ENCODE results near the gene WDR75. TPM values are rescaled to one million over a fixed set of nuclear protein-coding genes. Genes with fewer than 3 reads are reported as not detected.

The WDR75 gene
- polyA plus RNA-seq, 3 donors, result 3.9 to 20.7 (median 5.8) TPM

DNA sequence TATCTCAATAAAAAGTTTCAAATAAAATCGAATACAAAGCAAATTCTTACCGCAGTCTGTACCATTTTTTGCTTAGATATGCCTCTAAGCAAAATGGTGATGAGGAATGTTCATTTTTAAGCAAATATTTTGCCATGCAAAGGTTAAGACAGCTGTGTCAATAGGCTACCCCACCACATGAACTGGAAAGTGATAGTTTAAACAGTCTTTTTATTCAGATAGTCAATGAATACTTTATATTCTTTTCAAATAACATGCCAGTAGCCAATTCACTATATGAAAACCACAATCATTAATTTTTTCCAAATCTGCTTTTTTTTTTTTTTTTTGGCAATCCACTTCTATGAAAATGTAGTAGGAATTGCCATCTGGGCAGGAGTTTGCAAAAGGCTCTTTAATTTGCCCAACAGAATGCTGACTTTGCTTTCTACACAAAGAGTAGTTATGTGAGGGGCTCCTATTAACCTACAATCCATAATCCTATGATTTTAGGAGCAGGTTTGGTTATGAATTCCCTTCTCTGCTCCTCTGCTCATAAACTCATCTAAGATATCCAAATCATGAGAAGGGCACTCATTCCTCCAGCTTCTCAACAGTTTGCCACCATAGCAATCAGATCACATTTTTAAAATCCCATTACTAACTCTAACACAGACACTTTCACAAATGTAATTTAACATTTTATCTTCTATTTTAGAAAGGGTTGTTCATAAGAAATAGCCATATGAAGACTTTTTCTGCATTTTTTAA is 70.1 kb downstream of the WDR75 start:
- intact Hi-C loops (cut with micrococcal nuclease), result no loop called here
- no peak overlapping the region for H3K4me2 ChIP-seq (replicated peaks; ENCODE audit: extremely low read depth, low read length, poor library complexity, severe bottlenecking)
- peaks cover 48 to 58% of the 10 kb centered on the region in 2 donors for H3K4me1 ChIP-seq (ENCODE audit: control insufficient read depth in 1 of 2, insufficient read depth in 2 of 2, low read length in 2 of 2)
- no peak overlapping the region for H3K4me3 ChIP-seq (replicated peaks in 1 of 3; ENCODE audit: low read depth in 2 of 3, low read length in 3 of 3)
- no peak overlapping the region for H3K27ac Mint-ChIP-seq
- WGBS (ENCODE audit: insufficient coverage), result no CpG with 5 or more reads among the region's 2 CpGs
- peaks cover 0 to 4% of the 10 kb centered on the region in 2 donors for H3K9me3 ChIP-seq (replicated peaks in 1 of 2; ENCODE audit: control insufficient read depth in 1 of 2, insufficient read depth in 1 of 2, low read length in 2 of 2)
- no peaks in the 10 kb centered on the region for H3K36me3 ChIP-seq (replicated peaks in 1 of 2; ENCODE audit: control insufficient read depth in 1 of 2, insufficient read depth in 2 of 2, low read length in 2 of 2)
- H3K27me3 ChIP-seq (ENCODE audit: control insufficient read depth in 2 of 2, insufficient read depth in 2 of 2, low read length in 2 of 2), result no peaks in the 10 kb centered on the region
- peaks cover 48% of the 10 kb centered on the region for H3K4me1 Mint-ChIP-seq
- peaks cover 1 to 10% (median 7%) of the 10 kb centered on the region in 7 donors for H3K9me3 Mint-ChIP-seq
- no peak overlapping the region for H3K9ac ChIP-seq (ENCODE audit: insufficient read depth, low read length, poor library complexity, severe bottlenecking)
- H2AFZ ChIP-seq (ENCODE audit: insufficient read depth, low read depth, low read length, poor library complexity, severe bottlenecking), result no peak overlapping the region
- TF ChIP-seq, protein P1, sequence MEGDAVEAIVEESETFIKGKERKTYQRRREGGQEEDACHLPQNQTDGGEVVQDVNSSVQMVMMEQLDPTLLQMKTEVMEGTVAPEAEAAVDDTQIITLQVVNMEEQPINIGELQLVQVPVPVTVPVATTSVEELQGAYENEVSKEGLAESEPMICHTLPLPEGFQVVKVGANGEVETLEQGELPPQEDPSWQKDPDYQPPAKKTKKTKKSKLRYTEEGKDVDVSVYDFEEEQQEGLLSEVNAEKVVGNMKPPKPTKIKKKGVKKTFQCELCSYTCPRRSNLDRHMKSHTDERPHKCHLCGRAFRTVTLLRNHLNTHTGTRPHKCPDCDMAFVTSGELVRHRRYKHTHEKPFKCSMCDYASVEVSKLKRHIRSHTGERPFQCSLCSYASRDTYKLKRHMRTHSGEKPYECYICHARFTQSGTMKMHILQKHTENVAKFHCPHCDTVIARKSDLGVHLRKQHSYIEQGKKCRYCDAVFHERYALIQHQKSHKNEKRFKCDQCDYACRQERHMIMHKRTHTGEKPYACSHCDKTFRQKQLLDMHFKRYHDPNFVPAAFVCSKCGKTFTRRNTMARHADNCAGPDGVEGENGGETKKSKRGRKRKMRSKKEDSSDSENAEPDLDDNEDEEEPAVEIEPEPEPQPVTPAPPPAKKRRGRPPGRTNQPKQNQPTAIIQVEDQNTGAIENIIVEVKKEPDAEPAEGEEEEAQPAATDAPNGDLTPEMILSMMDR (IDR thresholded peaks at IDR 0.05), result no peak
- no peaks in the 10 kb centered on the region for H4K20me1 ChIP-seq (ENCODE audit: insufficient read depth, low read length)
- no peak for DNase-seq
- H3K27ac ChIP-seq (ENCODE audit: low read depth in 1 of 2, low read length in 2 of 2), result no peak overlapping the region
- H3K27me3 Mint-ChIP-seq (ENCODE audit: low read depth in 3 of 3), result no peaks in the 10 kb centered on the region
- H3K4me3 Mint-ChIP-seq, result no peak overlapping the region
- no peaks in the 10 kb centered on the region for H3K79me2 ChIP-seq (ENCODE audit: insufficient read depth, low read length)
- no peaks in the 10 kb centered on the region for H3K36me3 Mint-ChIP-seq

DNA sequence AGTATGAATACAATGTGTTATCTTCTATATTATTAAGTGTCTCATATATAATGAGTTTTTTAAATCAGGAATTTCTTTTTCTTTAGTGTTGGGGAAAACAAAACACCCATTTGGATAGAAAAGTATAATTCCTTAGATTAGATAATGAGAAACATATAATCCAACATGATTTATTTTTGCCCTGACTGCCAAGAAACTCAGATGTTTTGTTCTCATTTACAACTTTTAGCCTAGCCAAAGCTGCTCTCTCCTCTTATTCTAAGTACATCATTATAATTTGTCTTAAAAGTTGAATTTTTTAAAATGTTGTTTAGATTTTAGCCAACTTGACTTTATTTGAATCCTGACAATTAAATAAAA is 70.7 kb downstream of the WDR75 start:
- H2AFZ ChIP-seq (ENCODE audit: insufficient read depth, low read depth, low read length, poor library complexity, severe bottlenecking), result no peak overlapping the region
- peaks cover 48 to 58% of the 10 kb centered on the region in 2 donors for H3K4me1 ChIP-seq (ENCODE audit: control insufficient read depth in 1 of 2, insufficient read depth in 2 of 2, low read length in 2 of 2)
- H4K20me1 ChIP-seq (ENCODE audit: insufficient read depth, low read length), result no peaks in the 10 kb centered on the region
- no peaks in the 10 kb centered on the region for H3K36me3 ChIP-seq (replicated peaks in 1 of 2; ENCODE audit: control insufficient read depth in 1 of 2, insufficient read depth in 2 of 2, low read length in 2 of 2)
- H3K27me3 Mint-ChIP-seq (ENCODE audit: low read depth in 3 of 3), result no peaks in the 10 kb centered on the region
- H3K79me2 ChIP-seq (ENCODE audit: insufficient read depth, low read length), result no peaks in the 10 kb centered on the region
- no peaks in the 10 kb centered on the region for H3K36me3 Mint-ChIP-seq
- no peak overlapping the region for H3K4me2 ChIP-seq (replicated peaks; ENCODE audit: extremely low read depth, low read length, poor library complexity, severe bottlenecking)
- H3K27ac ChIP-seq (ENCODE audit: low read depth in 1 of 2, low read length in 2 of 2), result no peak overlapping the region
- DNase-seq, result no peak
- peaks cover 1 to 10% (median 7%) of the 10 kb centered on the region in 7 donors for H3K9me3 Mint-ChIP-seq
- no peak overlapping the region for H3K9ac ChIP-seq (ENCODE audit: insufficient read depth, low read length, poor library complexity, severe bottlenecking)
- no peak overlapping the region for H3K4me3 Mint-ChIP-seq
- H3K27ac Mint-ChIP-seq, result no peak overlapping the region
- peaks cover 50% of the 10 kb centered on the region for H3K4me1 Mint-ChIP-seq
- H3K27me3 ChIP-seq (ENCODE audit: control insufficient read depth in 2 of 2, insufficient read depth in 2 of 2, low read length in 2 of 2), result no peaks in the 10 kb centered on the region
- TF ChIP-seq, protein P1 (IDR thresholded peaks at IDR 0.05), result no peak
- H3K9me3 ChIP-seq (replicated peaks in 1 of 2; ENCODE audit: control insufficient read depth in 1 of 2, insufficient read depth in 1 of 2, low read length in 2 of 2), result peaks cover 0 to 4% of the 10 kb centered on the region in 2 donors
- intact Hi-C loops (cut with micrococcal nuclease), result no loop called here
- H3K4me3 ChIP-seq (replicated peaks in 1 of 3; ENCODE audit: low read depth in 2 of 3, low read length in 3 of 3), result no peak overlapping the region

Data from CD14-positive monocyte (primary cell).